SK-MEL-5 (cell line): ENCODE data around the gene CBLN3. TPM values are rescaled to one million over a fixed set of nuclear protein-coding genes. Genes with fewer than 3 reads are reported as not detected.

Experiments
- DNase-seq: peaks from one replicate; pipeline ENCODE4 v3.0.0-alpha.2; 2016; ENCODE audit warnings: low read depth, low spot score
- in situ Hi-C: cut with HindIII; loops from 2 replicates; pipeline ENCODE4 v1.10.0; 2016; ENCODE audit warnings: low sequenced_read_pairs, high pct_unique_total_duplicates, low pct_unique_long_range_greater_than_20kb
- total RNA-seq: library from RNA; depleted of rRNA; stranded (reverse); fragments of >200 nt; shearing (Covaris generic); gene quantifications from 2 replicates; pipeline ENCODE4 v1.2.3, GENCODE V29; 2014

Gene CBLN3
- total RNA-seq, 1 experiment from 2014 or later, result 0.24 TPM

DNA sequence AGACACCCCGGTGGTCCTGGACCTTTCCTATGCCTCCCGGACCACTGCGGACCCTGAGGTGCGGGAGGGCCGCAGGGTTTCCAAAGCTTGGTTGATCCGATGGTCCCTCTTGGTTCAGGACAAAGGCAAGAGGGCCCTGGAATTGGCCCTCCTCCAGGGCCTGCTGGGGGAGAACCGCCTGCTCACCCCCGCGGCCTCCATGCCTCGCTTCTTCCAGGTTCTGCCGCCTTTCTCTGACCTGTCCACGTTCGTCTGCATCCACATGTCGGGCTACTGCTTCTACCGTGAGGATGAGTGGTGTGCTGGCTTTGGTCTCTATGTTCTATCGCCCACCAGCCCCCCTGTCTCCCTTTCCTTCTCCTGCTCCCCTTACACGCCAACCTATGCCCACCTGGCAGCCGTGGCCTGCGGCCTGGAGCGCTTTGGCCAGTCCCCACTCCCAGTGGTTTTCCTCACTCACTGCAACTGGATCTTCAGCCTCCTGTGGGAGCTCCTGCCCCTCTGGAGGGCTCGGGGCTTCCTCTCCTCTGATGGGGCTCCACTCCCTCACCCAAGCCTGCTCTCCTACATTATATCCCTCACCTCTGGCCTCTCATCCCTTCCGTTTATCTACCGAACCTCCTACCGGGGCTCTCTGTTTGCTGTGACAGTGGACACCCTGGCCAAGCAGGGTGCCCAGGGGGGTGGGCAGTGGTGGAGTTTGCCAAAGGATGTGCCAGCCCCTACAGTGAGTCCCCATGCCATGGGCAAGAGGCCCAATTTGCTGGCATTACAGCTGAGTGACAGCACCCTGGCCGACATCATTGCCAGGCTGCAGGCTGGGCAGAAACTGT, 13.8 kb downstream of the CBLN3 start:
- no peak for DNase-seq
- in situ Hi-C loops, result no loop called here

GRCh38 chr14:24414732-24415420, 14.6 kb downstream of the CBLN3 start:
- DNase-seq, result no peak
- in situ Hi-C loops, result no loop called here

DNA sequence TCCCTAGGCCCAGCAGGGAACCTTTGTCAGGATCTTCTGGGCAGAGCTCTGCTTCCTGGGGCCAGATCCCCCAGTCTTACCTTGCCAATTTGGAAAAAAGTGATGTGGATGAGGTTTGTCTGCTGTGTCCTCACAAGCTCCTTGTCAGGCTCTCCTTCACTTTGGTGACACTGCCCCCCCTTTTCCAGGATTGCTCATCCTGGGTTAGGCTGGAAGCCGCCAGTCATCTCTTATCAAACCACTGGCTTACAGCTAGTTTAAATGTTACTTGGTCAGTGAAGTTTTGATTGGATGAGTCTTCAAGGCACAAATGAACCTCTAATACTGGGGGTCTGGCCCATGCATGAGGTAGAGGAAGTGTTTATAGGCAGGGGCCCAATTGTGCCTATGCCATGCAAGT, 15.4 kb downstream of the CBLN3 start:
- DNase-seq, result no peak
- in situ Hi-C loops, result no loop called here

DNA sequence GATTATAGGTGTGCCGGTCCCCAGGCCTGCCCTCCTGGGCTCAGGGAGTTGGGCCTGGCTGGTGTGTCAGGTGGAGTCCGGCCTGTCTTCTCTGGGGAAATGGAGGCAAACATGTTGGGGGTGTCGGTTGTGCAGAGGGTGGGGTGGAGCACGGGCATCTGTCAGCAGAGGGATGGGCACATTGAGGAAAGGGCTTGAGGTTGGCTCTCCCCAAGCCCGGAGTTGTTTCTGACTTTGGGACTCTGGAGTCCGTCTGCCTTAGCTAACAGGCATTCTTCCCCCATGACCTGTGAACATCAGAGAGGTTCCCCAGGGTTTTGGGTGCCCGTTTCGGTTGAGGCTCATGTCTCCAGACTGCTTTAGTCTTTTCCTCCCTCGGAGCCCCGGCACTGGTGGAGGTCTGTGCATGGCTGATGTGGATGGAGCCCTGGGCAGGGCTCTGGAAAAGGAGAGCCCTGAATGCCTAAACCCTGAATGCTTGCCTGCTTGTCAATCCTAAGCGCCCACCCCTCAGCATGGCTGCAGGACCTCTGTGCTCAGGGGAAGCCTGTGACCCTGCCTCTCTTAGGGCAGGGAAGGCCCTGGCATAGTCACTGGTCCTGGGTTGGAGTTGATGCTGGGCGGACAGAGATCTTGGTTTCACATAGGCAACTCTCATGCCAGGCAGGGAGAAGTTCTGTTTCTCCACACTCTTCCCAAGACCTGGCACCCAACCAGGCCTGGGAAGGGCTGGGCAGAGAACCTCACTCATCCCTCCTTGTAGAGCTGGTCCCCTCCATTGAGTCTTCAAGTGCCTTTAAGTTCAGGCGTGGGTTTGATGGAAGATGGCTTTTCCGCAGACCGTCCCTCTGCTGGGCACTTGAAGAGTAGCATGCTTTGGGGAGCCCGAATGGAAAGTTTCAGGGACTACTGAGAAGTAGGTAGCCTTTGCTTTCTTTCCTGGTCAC, 17.8 kb downstream of the CBLN3 start:
- in situ Hi-C loops, result no loop called here

DNA sequence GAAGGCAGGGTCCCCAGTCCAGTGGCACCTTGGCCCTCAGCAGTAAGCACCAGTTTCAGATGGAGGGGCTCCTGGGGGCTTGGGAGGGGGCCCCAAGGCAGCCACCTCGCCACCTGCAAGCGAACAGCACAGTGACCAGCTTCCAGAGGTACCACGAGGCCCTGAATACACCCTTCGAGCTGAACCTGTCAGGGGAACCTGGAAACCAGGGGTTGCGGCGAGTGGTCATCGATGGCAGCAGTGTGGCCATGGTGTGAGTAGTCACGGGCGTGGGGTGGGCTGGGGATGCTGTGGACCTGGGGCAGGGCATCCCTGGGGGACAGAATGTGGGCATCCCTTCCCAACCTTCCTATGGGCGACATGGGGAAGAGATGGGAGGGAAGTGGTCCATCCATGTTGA, 19.5 kb downstream of the CBLN3 start:
- DNase-seq, result no peak
- in situ Hi-C loops, result no loop called here

More for the DNA sequence above, 17.8 kb downstream of the CBLN3 start:
- peak; percentile 71 for DNase-seq

GRCh38 chr14:24409192-24409591, 20.3 kb downstream of the CBLN3 start:
- no peak for DNase-seq
- in situ Hi-C loops, result no loop called here

- in situ Hi-C loops, result no loop called here
- DNase-seq, result no peak
These were observed 20.7 kb downstream of the CBLN3 start for GRCh38 chr14:24408764-24409163.

GRCh38 chr14:24407608-24408325, 21.7 kb downstream of the CBLN3 start:
- no peak for DNase-seq
- in situ Hi-C loops, result no loop called here

DNA sequence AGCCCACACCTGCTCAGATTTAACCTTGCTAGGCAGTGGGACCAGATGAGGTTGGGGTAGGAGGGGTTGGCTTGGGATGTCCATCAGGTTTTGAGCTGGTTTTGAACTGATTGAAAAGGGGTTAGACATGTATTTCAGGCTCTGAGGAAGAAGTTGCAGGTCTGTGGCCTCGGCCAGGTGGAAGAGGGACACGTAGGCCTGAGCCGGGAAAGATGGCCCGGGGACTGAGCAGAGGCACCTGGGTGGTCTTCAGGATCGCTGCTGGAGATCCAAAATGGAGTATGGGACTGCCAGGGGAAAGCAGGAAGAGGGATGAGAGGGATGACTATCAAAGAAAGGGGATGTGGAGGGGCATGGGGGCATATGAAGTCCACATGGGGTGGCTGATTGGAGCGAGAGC, 23.1 kb downstream of the CBLN3 start:
- in situ Hi-C loops, result no loop called here
- no peak for DNase-seq

DNA sequence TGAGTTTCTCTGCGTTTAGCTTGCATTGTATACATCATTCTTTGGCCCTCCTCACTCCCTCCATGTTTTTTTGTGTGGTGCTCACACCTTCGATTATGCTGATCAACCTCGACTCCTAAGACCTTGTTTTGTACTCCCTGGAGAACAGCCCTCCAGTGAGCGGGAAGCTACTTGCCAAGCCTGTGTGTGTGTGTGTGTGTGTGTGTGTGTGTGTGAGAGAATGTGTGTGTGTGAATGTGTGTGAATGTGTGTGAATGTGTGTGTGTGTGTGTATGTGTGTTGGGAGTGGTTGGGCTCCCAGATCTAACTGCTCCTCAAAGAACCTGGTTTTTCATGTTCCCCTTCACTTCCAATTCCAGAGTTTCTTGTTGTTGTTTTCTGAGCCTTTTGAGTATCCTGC, 24.7 kb downstream of the CBLN3 start:
- DNase-seq, result no peak
- in situ Hi-C loops, result no loop called here

- in situ Hi-C loops, result no loop called here
These were observed 26.0 kb downstream of the CBLN3 start for GRCh38 chr14:24403294-24403998.

GRCh38 chr14:24401810-24402702, 27.4 kb downstream of the CBLN3 start:
- in situ Hi-C loops, result no loop called here
- no peak for DNase-seq

More at GRCh38 chr14:24403294-24403998, 26.0 kb downstream of the CBLN3 start:
- no peak for DNase-seq

DNA sequence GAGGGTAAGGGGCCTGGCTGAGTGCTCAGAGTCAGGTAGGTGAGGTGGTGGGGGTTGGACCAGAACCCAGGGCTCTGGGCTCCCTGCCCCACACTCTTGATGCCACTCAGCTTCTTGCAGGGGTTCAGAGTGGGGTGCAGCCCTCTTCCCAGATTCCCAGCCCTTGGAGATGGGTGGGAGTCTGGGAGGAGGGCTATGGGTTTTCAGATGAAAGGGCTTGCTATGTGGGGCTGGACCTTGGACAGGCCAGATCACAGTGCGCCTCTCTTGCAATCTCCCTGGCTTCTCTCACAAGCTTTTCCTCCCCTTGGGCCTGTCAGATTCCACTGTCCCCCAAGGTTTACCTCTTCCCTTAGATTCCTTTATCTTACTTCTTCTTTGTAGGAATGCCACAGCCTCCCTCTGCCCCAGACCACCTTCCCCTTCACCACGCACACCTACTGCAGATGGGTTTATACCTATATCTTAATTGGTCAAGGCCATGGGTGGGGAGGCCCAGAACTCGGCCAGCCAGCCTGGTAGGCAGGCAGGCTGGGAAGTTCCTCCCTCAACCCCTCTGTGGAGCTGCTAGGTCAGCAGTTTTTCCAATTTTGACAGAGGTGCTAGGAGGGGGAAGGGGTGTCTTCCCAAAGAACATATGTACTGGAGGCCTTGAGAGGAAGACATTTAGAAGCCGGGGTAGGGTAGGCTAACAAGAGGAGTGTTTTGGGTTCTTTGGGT, 29.3 kb downstream of the CBLN3 start:
- in situ Hi-C loops, result no loop called here
- DNase-seq, result no peak

DNA sequence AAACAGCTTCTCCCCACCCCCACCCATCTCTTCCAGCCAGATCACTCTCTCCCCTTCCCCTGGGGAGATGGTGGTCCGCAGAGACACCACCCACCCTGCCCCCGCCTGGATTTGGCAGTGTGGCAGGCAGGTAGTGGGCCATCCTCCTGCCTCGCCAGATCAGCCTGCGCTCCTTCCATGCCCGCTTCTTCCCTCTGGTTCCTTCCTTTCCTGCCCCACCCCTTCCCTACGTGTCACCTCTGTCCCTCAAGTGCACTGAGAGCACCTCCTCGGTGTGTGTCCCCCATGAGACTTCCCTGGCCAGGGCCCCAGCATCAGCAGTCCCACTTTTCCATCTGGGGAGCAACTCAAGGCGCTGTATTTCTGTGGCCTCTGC, 30.0 kb downstream of the CBLN3 start:
- in situ Hi-C loops, result no loop called here
- DNase-seq, result no peak

GRCh38 chr14:24398653-24399446, 30.6 kb downstream of the CBLN3 start, which contains the start of gene NYNRIN:
Gene NYNRIN, plus strand, starts transcription at chr14:24399003. Its CDS starts 244 bp downstream, at chr14:24399247.
- no peak for DNase-seq
- in situ Hi-C loops, result no loop called here
